Panc1 (cell line): ENCODE data around the gene PLEKHG4B.

Experiments
- CTCF ChIP-seq: fragments of 450-650 bp; IDR thresholded peaks from 2 replicates; pipeline ENCODE4 v1.5.1; 2017; ENCODE audit warnings: mild to moderate bottlenecking
- TCF7L2 ChIP-seq: IDR thresholded peaks from 2 replicates; pipeline ENCODE4 v1.6.1; 2011; ENCODE audit warnings: mild to moderate bottlenecking, low read depth, low read length, inconsistent platforms

GRCh38 chr5:83029-83428 lies 8.9 kb upstream of the PLEKHG4B start:
- TF ChIP-seq CTCF (no peak), TCF7L2 (no peak)
